ENCODE results near the gene GPX1. TPM values are rescaled to one million over a fixed set of nuclear protein-coding genes. Genes with fewer than 3 reads are reported as not detected.
"Not testable (repeated sequence)": the region's sequence is repeated elsewhere in the genome, so short reads cannot be mapped to it uniquely, and the experiment has no call there.

Gene GPX1
- 100 to 1,000 TPM; 127 to 455 (median 278) TPM for total RNA-seq
- long read RNA-seq, transcript GPX1-202 (2 exons, 1,151 nt), result major isoform, 49 of 52 reads
- long read RNA-seq, partial matches to known transcripts, result 0 of 52 reads
- long read RNA-seq, other reads (novel, unspliced or antisense), result 0 of 52 reads

DNA sequence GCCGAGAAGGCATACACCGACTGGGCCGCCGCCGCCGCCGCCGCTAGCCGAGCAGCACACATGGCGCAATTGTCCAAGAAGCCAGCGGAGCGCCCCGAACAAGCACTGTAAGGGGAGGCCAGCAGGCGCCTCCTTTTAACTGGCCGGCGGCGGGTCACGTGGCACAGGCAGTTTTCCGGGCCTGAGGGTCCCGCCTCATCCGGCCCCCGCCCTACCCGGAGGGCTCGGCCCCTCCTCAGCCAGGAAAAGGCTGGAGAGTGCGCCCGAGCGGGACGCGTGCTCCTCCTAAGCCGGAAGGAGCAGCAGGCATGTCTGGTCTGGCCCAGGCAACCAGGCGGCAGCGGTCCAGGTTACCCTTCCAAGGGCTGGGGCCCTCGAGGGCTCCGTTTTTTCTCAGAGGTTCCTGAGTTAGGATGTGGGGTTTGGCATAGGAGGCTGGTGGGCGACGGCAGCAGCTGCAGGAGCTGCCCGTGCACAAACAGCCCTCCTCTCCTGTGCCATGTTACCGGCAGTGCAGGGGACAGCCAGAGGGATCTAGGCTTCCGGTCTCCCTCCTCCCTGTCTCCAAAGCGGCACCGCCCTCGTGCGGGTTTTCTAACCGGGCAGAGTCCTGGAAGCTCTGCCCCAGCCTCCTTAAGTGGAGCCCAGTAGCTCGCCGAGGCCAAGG lies at the start of gene GPX1:
GPX1 (minus strand) TSS at position 137 of the 667 bp plus-strand sequence; CDS start at position 62, 75 bp downstream.
- peaks cover 0 to 18% (median 12%) of the 10 kb centered on the region in 4 donors for H3K4me1 ChIP-seq
- no peaks in the 10 kb centered on the region for H3K9me3 ChIP-seq
- ATAC-seq (peak; percentile 91 to 97 (median 94)), DNase-seq (peak; percentile 98)
- H3K4me3 ChIP-seq, result peak within 1 kb of the TSS; percentile 87 to 92 (median 92)
- peak within 1 kb of the TSS; percentile 62 to 85 (median 81) for H3K27ac ChIP-seq
- peaks cover 0 to 58% (median 26%) of the 10 kb centered on the region in 4 donors for H3K36me3 ChIP-seq
- 0% methylated on average over 9 of the region's 46 CpGs for WGBS (ENCODE audit: insufficient coverage, low coverage, low lambda C conversion rate, missing lambda C conversion rate)
- TF ChIP-seq CTCF (IDR thresholded peaks at IDR 0.05) (peak in 1 of 4 donors; percentile 3), POLR2A (IDR thresholded peaks at IDR 0.05) (peak; percentile 99)
- intact Hi-C loops (cut with DNase I), result no loop called here
- no peaks in the 10 kb centered on the region for H3K27me3 ChIP-seq

DNA sequence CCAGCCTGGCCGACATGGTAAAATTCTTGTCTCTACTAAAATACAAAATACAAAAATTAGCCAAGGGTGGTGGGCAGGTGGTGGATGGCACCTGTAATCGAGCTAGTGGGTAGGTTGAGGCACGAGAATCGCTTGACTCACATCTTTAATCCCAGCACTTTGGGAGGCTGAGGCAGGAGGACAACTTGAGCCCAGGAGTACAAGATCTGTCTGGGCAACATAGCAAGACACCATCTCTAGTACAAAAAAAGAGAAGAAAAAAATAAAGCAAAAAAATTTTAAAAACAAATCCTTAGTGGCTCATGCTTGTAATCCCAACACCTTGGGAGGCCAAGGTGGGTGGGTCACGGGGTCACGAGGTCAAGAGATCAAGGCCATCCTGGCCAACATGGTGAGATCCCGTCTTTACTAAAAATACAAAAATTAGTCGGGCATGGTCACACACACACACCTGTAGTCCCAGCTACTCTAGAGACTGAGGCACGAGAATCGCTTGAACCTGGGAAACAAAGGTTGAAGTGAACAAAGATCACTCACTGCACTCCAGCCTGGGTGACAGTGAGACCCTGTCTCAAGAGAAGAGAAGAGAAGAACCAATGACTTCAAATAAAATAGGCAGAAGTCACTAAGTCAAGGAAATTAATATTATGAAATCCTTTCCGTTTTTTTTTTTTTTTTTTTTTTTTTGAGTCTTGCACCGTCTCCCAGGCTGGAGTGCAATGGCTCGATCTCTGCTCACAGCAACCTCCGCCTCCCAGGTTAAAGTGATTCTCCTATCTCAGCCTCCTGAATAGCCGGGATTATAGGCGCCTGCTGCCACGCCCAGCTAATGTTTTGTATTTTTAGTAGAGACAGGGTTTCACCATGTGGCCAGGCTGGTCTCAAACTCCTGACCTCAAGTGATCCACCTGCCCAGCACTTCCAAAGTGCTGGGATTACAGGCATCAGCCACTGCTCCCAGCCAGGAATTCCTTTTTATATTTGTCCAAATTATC lies 48.7 kb upstream of the GPX1 start:
- Histone ChIP-seq H3K36me3 (no peaks in the 10 kb centered on the region), H3K27ac (no peak overlapping the region), H3K9me3 (no peaks in the 10 kb centered on the region), H3K4me3 (no peak overlapping the region), H3K4me1 (peaks cover 0 to 37% (median 7%) of the 10 kb centered on the region in 4 donors), H3K27me3 (no peaks in the 10 kb centered on the region)
- ATAC-seq (no peak), DNase-seq (peak in 1 of 3 donors; percentile 22)
- WGBS (ENCODE audit: insufficient coverage, low coverage, low lambda C conversion rate, missing lambda C conversion rate), result 52% methylated on average over 16 of the region's 17 CpGs
- intact Hi-C loops (cut with DNase I), result no loop called here
- no peak for TF ChIP-seq CTCF (IDR thresholded peaks at IDR 0.05)
- no peak for TF ChIP-seq POLR2A (IDR thresholded peaks at IDR 0.05)

DNA sequence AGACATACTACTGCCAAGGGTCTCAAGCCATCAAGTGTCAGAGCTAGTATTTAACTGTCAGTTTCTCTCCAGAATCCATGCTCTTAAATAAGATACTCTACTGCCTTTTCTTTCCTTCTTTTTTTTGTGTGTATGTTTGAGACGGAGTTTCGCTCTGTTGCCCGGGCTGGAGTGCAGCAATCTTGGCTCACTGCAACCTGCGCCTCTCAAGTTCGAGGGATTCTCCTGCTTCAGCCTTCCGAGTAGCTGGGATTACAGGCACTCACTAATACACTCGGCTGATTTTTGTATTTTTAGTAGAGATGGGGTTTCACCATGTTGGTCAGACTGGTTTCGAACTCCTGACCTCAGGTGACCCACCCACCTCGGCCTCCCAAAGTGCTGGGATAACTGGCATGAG lies 47.4 kb upstream of the GPX1 start:
- H3K9me3 ChIP-seq; H3K27ac ChIP-seq; ATAC-seq; H3K27me3 ChIP-seq; H3K36me3 ChIP-seq; H3K4me3 ChIP-seq; intact Hi-C loops (cut with DNase I): not testable (repeated sequence)
- peaks cover 0 to 35% (median 7%) of the 10 kb centered on the region in 4 donors for H3K4me1 ChIP-seq
- 52% methylated on average over 7 of the region's 9 CpGs for WGBS (ENCODE audit: insufficient coverage, low coverage, low lambda C conversion rate, missing lambda C conversion rate)
- DNase-seq, result peak in 1 of 3 donors; percentile 5

- intact Hi-C loops (cut with DNase I), result no loop called here
- 52% methylated on average over 2 of the region's 5 CpGs for WGBS (ENCODE audit: insufficient coverage, low coverage, low lambda C conversion rate, missing lambda C conversion rate)
- Histone ChIP-seq H3K27ac (no peak overlapping the region), H3K4me1 (peaks cover 0 to 19% (median 0%) of the 10 kb centered on the region in 4 donors), H3K36me3 (no peaks in the 10 kb centered on the region), H3K9me3 (no peaks in the 10 kb centered on the region), H3K4me3 (no peak overlapping the region), H3K27me3 (no peaks in the 10 kb centered on the region)
- ATAC-seq (no peak), DNase-seq (no peak)
- TF ChIP-seq CTCF (IDR thresholded peaks at IDR 0.05), result no peak
- no peak for TF ChIP-seq POLR2A (IDR thresholded peaks at IDR 0.05)
These were observed 45.7 kb upstream of the GPX1 start for GRCh38 chr3:49403891-49404290.
